SJSA1 (cell line): ENCODE results near the gene BEND3. TPM values are rescaled to one million over a fixed set of nuclear protein-coding genes. Genes with fewer than 3 reads are reported as not detected.
"Not testable (repeated sequence)": the region's sequence is repeated elsewhere in the genome, so short reads cannot be mapped to it uniquely, and the experiment has no call there.

Source experiments
- DNase-seq, 2 experiments: peaks; one replicate each; pipeline ENCODE4 v3.0.0-alpha.2; 2015 to 2020; ENCODE audit warnings: low spot score in 2 of 2, low read depth in 1 of 2
- H3K27ac ChIP-seq: fragments of 250-450 bp; sonication (Bioruptor Pico); 2 replicates; pipeline ENCODE4 v1.5.1; 2020; ENCODE audit warnings: mild to moderate bottlenecking, moderate library complexity
- H3K27me3 ChIP-seq: fragments of 250-450 bp; sonication (Bioruptor Pico); replicated peaks from 2 replicates; pipeline ENCODE4 v1.5.1; 2020; ENCODE audit warnings: mild to moderate bottlenecking, moderate library complexity
- H3K36me3 ChIP-seq: fragments of 250-450 bp; sonication (Bioruptor Pico); 2 replicates; pipeline ENCODE4 v1.5.1; 2020; ENCODE audit warnings: mild to moderate bottlenecking
- H3K4me1 ChIP-seq: fragments of 250-450 bp; sonication (Bioruptor Pico); replicated peaks from 2 replicates; pipeline ENCODE4 v1.6.1; 2021; ENCODE audit warnings: mild to moderate bottlenecking
- H3K4me3 ChIP-seq: fragments of 250-450 bp; sonication (Bioruptor Pico); 2 replicates; pipeline ENCODE4 v1.5.1; 2020; ENCODE audit warnings: mild to moderate bottlenecking
- H3K9me3 ChIP-seq: fragments of 250-450 bp; sonication (Bioruptor Pico); replicated peaks from 2 replicates; pipeline ENCODE4 v1.5.1; 2020; ENCODE audit warnings: mild to moderate bottlenecking
- total RNA-seq: library from RNA; depleted of rRNA; stranded (reverse); fragments of >200 nt; shearing (Covaris generic); gene quantifications from 2 replicates; pipeline ENCODE4 v1.2.3, GENCODE V29; 2014

BEND3 gene
- total RNA-seq, 1 experiment from 2014 or later, result 4.5 TPM

- H3K27me3 ChIP-seq, DNase-seq, H3K9me3 ChIP-seq, H3K36me3 ChIP-seq, H3K4me1 ChIP-seq, H3K4me3 ChIP-seq, H3K27ac ChIP-seq: not testable (repeated sequence)
Observed at GRCh38 chr6:107084459-107084858, 30.9 kb downstream of the BEND3 start.

- Histone ChIP-seq H3K9me3 (no peaks in the 10 kb centered on the region), H3K36me3 (peaks cover 2% of the 10 kb centered on the region; the same call in 1 of the 2 replicates), H3K27ac (no peak overlapping the region), H3K27me3 (no peaks in the 10 kb centered on the region), H3K4me1 (no peaks in the 10 kb centered on the region), H3K4me3 (no peak overlapping the region)
- DNase-seq, result no peak
Observed at GRCh38 chr6:107083921-107084320, 31.4 kb downstream of the BEND3 start.

- H3K36me3 ChIP-seq, result peaks cover 2% of the 10 kb centered on the region; the same call in 1 of the 2 replicates
- no peaks in the 10 kb centered on the region for H3K27me3 ChIP-seq
- H3K27ac ChIP-seq, result no peak overlapping the region
- H3K4me3 ChIP-seq, result no peak overlapping the region
- peaks cover under 1% of the 10 kb centered on the region; the same call in 1 of the 2 replicates for H3K4me1 ChIP-seq
- no peak for DNase-seq
- H3K9me3 ChIP-seq, result no peaks in the 10 kb centered on the region
Observed at GRCh38 chr6:107083047-107083768, 32.1 kb downstream of the BEND3 start.

- no peak for DNase-seq
- peaks cover 10% of the 10 kb centered on the region for H3K4me1 ChIP-seq
- H3K9me3 ChIP-seq, result no peaks in the 10 kb centered on the region
- no peaks in the 10 kb centered on the region for H3K27me3 ChIP-seq
- peaks cover 2% of the 10 kb centered on the region; the same call in 1 of the 2 replicates for H3K36me3 ChIP-seq
- no peak overlapping the region for H3K27ac ChIP-seq
- H3K4me3 ChIP-seq, result no peak overlapping the region
Observed at GRCh38 chr6:107082045-107082444, 33.3 kb downstream of the BEND3 start.

- H3K27me3 ChIP-seq, result no peaks in the 10 kb centered on the region
Observed at GRCh38 chr6:107080036-107080435, 35.3 kb downstream of the BEND3 start.

GRCh38 chr6:107079429-107079828 lies 35.9 kb downstream of the BEND3 start:
- H3K4me1 ChIP-seq, result peaks cover 10% of the 10 kb centered on the region
- no peak for DNase-seq
- no peak overlapping the region for H3K4me3 ChIP-seq
- no peaks in the 10 kb centered on the region for H3K9me3 ChIP-seq
- no peak overlapping the region for H3K27ac ChIP-seq
- H3K36me3 ChIP-seq, result peaks cover under 1% of the 10 kb centered on the region; the same call in 1 of the 2 replicates
- H3K27me3 ChIP-seq, result no peaks in the 10 kb centered on the region

More at GRCh38 chr6:107080036-107080435, 35.3 kb downstream of the BEND3 start:
- Histone ChIP-seq H3K4me1 (peaks cover 10% of the 10 kb centered on the region), H3K36me3 (peaks cover 2% of the 10 kb centered on the region; the same call in 1 of the 2 replicates), H3K27ac (no peak overlapping the region), H3K9me3 (no peaks in the 10 kb centered on the region), H3K4me3 (no peak overlapping the region)
- DNase-seq, result no peak

- H3K4me1 ChIP-seq, result peaks cover 10% of the 10 kb centered on the region
- no peak overlapping the region for H3K27ac ChIP-seq
- peak in 1 of 2 experiments; percentile 22 for DNase-seq
- H3K4me3 ChIP-seq, result no peak overlapping the region
- H3K36me3 ChIP-seq, result no peaks in the 10 kb centered on the region
- no peaks in the 10 kb centered on the region for H3K27me3 ChIP-seq
- H3K9me3 ChIP-seq, result no peaks in the 10 kb centered on the region
Observed at GRCh38 chr6:107077710-107078109, 37.6 kb downstream of the BEND3 start.

GRCh38 chr6:107075951-107076381 lies 39.3 kb downstream of the BEND3 start:
- no peak overlapping the region for H3K27ac ChIP-seq

GRCh38 chr6:107070686-107071085 lies 44.6 kb downstream of the BEND3 start:
- H3K36me3 ChIP-seq, result peaks cover 4% of the 10 kb centered on the region; the same call in 1 of the 2 replicates
- H3K27me3 ChIP-seq, result no peaks in the 10 kb centered on the region
- H3K27ac ChIP-seq, result no peak overlapping the region
- H3K4me1 ChIP-seq, result no peaks in the 10 kb centered on the region
- no peak overlapping the region for H3K4me3 ChIP-seq
- H3K9me3 ChIP-seq, result no peaks in the 10 kb centered on the region
- no peak for DNase-seq

More at GRCh38 chr6:107075951-107076381, 39.3 kb downstream of the BEND3 start:
- DNase-seq, result no peak
- H3K4me1 ChIP-seq, result peaks cover 10% of the 10 kb centered on the region
- H3K36me3 ChIP-seq, result no peaks in the 10 kb centered on the region
- H3K9me3 ChIP-seq, result no peaks in the 10 kb centered on the region
- no peaks in the 10 kb centered on the region for H3K27me3 ChIP-seq
- no peak overlapping the region for H3K4me3 ChIP-seq

GRCh38 chr6:107069631-107070548 lies 45.4 kb downstream of the BEND3 start:
- peaks cover 2% of the 10 kb centered on the region for H3K4me1 ChIP-seq
- no peak overlapping the region for H3K27ac ChIP-seq
- no peaks in the 10 kb centered on the region for H3K9me3 ChIP-seq
- H3K4me3 ChIP-seq, result no peak overlapping the region
- no peak for DNase-seq
- peaks cover 4% of the 10 kb centered on the region; the same call in 1 of the 2 replicates for H3K36me3 ChIP-seq
- no peaks in the 10 kb centered on the region for H3K27me3 ChIP-seq

- H3K4me3 ChIP-seq, result no peak overlapping the region
- H3K9me3 ChIP-seq, result no peaks in the 10 kb centered on the region
- H3K27ac ChIP-seq, result no peak overlapping the region
- peaks cover 7% of the 10 kb centered on the region for H3K4me1 ChIP-seq
- peaks cover 4% of the 10 kb centered on the region; the same call in 1 of the 2 replicates for H3K36me3 ChIP-seq
- H3K27me3 ChIP-seq, result no peaks in the 10 kb centered on the region
- DNase-seq, result no peak
Observed at GRCh38 chr6:107068691-107069630, 46.4 kb downstream of the BEND3 start.

- DNase-seq, result no peak
- Histone ChIP-seq H3K36me3 (peaks cover 4% of the 10 kb centered on the region; the same call in 1 of the 2 replicates), H3K27me3 (no peaks in the 10 kb centered on the region), H3K27ac (no peak overlapping the region), H3K9me3 (no peaks in the 10 kb centered on the region), H3K4me3 (no peak overlapping the region), H3K4me1 (peaks cover 7% of the 10 kb centered on the region)
Observed at GRCh38 chr6:107066697-107067659, 48.3 kb downstream of the BEND3 start.
